OCI-LY7 (cell line): ENCODE measurements around the gene STING1. TPM values are rescaled to one million over a fixed set of nuclear protein-coding genes. Genes with fewer than 3 reads are reported as not detected.

ENCODE experiments used
- BruUV-seq: library from RNA; stranded (reverse); fragments of 400-500 nt; replicated peaks from 2 replicates; lab custom pipeline; 2021; lab: Mats Ljungman, UMichigan
- CTCF ChIA-PET: fragments of 300-600 bp; sonication (Branson Sonifier 250); formaldehyde crosslinking; loops from one replicate; lab custom pipeline; 2022; ENCODE audit warnings: antibody characterized with exemption; ENCODE audit not compliant: unreplicated experiment; lab: Charles Lee
- POLR2A ChIA-PET: fragments of 300-600 bp; sonication (Branson Sonifier 250); formaldehyde crosslinking; loops from one replicate; lab custom pipeline; 2022; ENCODE audit warnings: antibody characterized with exemption; lab: Charles Lee
- DNase-seq: peaks from one replicate; pipeline ENCODE4 v3.0.0-alpha.2; 2015; ENCODE audit warnings: low spot score
- H2AFZ ChIP-seq: fragments of 200-600 bp; sonication (generic), shearing (Covaris generic); 2 replicates; pipeline ENCODE4 v1.6.1; 2014; ENCODE audit warnings: mild to moderate bottlenecking, antibody characterized with exemption, low read length, moderate library complexity
- H3K27ac ChIP-seq: fragments of 200-600 bp; sonication (generic); 2 replicates; pipeline ENCODE4 v1.5.1; 2014; ENCODE audit warnings: mixed run types, low read depth, mild to moderate bottlenecking, moderate library complexity, low read length, inconsistent platforms; ENCODE audit not compliant: poor library complexity, severe bottlenecking
- H3K36me3 ChIP-seq: fragments of 200-600 bp; sonication (generic); 2 replicates; pipeline ENCODE4 v1.6.1; 2014; ENCODE audit warnings: mild to moderate bottlenecking, antibody characterized with exemption, low read length, moderate library complexity, mixed read lengths; ENCODE audit not compliant: insufficient read depth
- H3K4me1 ChIP-seq: fragments of 200-600 bp; sonication (generic); 2 replicates; pipeline ENCODE4 v1.5.1; 2014; ENCODE audit warnings: mild to moderate bottlenecking, low read length; ENCODE audit not compliant: insufficient read depth, poor library complexity, severe bottlenecking
- H3K4me2 ChIP-seq: fragments of 200-600 bp; sonication (generic); 2 replicates; pipeline ENCODE4 v1.6.1; 2014; ENCODE audit warnings: mild to moderate bottlenecking, low read length
- H3K4me3 ChIP-seq: fragments of 200-600 bp; sonication (generic); 2 replicates; pipeline ENCODE4 v1.5.1; 2014; ENCODE audit warnings: mild to moderate bottlenecking, low read depth, low read length; ENCODE audit not compliant: poor library complexity, severe bottlenecking
- H3K79me2 ChIP-seq: fragments of 200-600 bp; sonication (generic); 2 replicates; pipeline ENCODE4 v1.6.1; 2016; ENCODE audit warnings: low read depth, mild to moderate bottlenecking, low read length, moderate library complexity, mixed read lengths; ENCODE audit not compliant: insufficient read depth
- H3K9me2 ChIP-seq: fragments of 200-600 bp; sonication (generic); 2 replicates; pipeline ENCODE4 v1.6.1; 2016; ENCODE audit warnings: mild to moderate bottlenecking, low read length, mixed read lengths; ENCODE audit not compliant: insufficient read depth
- H3K9me3 ChIP-seq: fragments of 200-600 bp; sonication (generic); 2 replicates; pipeline ENCODE4 v1.6.1; 2014; ENCODE audit warnings: mild to moderate bottlenecking, mixed run types, low read length, mixed read lengths
- H4K20me1 ChIP-seq: fragments of 200-600 bp; sonication (generic); 2 replicates; pipeline ENCODE4 v1.6.1; 2014; ENCODE audit warnings: mild to moderate bottlenecking, antibody characterized with exemption, low read length, moderate library complexity, mixed read lengths; ENCODE audit not compliant: insufficient read depth
- EZH2phosphoT487 ChIP-seq: fragments of 200-600 bp; sonication (generic); IDR thresholded peaks from 2 replicates; pipeline ENCODE4 v1.6.1; 2018; ENCODE audit warnings: low read depth, borderline replicate concordance, mild to moderate bottlenecking, mixed run types, antibody characterized with exemption, low read length, moderate library complexity, mixed read lengths
- intact Hi-C: fragments of 100-400 bp; cut with micrococcal nuclease; formaldehyde crosslinking; loops from one replicate; pipeline ENCODE4 v1.10.0; 2022; ENCODE audit not compliant: unreplicated experiment
- total RNA-seq, 2 experiments: library from RNA; depleted of rRNA in 1 of 2; stranded (reverse); fragments of >200 nt in 1 of 2; shearing (Covaris generic) in 1 of 2; gene quantifications; 2 replicates each; pipeline ENCODE4 v1.2.3, GENCODE V29; 2014 to 2022
- TF ChIP-seq, protein P1 (sequence below): fragments of 200-600 bp; sonication (generic); conservative IDR thresholded peaks from 2 replicates; pipeline ENCODE4 v1.5.1; 2014; ENCODE audit warnings: mild to moderate bottlenecking, antibody characterized with exemption, low read length, moderate library complexity, mixed read lengths

STING1 gene
- total RNA-seq, 2 experiments from 2014 or later: 0.44 TPM; not detected in 1

DNA sequence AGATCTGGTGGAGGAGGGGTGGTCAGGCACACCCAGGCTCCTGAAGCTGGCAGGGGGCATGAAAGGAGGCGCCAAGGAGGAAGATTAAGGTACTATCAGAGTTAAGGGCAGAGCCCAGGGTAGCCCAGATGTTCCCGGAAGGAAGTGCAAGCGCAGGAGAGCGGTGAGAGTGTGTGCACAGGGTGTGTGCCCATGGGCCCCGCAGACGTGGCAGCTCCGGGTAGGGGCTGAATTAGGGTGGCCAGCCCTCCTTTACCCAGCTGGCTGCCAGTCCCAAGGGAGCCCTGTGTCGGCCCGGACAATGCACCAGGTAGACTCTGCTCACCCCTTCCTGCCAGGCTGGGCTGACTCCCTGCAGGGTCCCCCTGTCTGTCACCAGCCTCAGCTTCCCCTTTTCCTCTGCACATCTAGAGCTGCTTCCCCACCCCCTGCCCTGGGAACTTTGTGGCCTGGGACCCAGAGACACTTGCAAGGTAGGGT, 11.7 kb downstream of the STING1 start, which contains the start of gene SMIM33:
Gene SMIM33 (plus strand): TSS at position 184 of the 480 bp plus-strand sequence. CDS start 118 bp downstream, at position 302.
- ChIA-PET POLR2A (no interaction called here), CTCF (no interaction called here)
- no peaks in the 10 kb centered on the region for H3K9me2 ChIP-seq
- BruUV-seq: no TSS peak
- H3K9me3 ChIP-seq: no peaks in the 10 kb centered on the region
- no peaks in the 10 kb centered on the region for H3K79me2 ChIP-seq
- no peaks in the 10 kb centered on the region for H4K20me1 ChIP-seq
- no peak within 1 kb of the TSS for H3K4me2 ChIP-seq
- DNase-seq: peak; percentile 35
- intact Hi-C loops: no loop called here
- peaks cover 5% of the 10 kb centered on the region for H3K4me1 ChIP-seq
- no peak within 1 kb of the TSS for H3K4me3 ChIP-seq
- H2AFZ ChIP-seq: no peak within 1 kb of the TSS
- TF ChIP-seq, protein P1, sequence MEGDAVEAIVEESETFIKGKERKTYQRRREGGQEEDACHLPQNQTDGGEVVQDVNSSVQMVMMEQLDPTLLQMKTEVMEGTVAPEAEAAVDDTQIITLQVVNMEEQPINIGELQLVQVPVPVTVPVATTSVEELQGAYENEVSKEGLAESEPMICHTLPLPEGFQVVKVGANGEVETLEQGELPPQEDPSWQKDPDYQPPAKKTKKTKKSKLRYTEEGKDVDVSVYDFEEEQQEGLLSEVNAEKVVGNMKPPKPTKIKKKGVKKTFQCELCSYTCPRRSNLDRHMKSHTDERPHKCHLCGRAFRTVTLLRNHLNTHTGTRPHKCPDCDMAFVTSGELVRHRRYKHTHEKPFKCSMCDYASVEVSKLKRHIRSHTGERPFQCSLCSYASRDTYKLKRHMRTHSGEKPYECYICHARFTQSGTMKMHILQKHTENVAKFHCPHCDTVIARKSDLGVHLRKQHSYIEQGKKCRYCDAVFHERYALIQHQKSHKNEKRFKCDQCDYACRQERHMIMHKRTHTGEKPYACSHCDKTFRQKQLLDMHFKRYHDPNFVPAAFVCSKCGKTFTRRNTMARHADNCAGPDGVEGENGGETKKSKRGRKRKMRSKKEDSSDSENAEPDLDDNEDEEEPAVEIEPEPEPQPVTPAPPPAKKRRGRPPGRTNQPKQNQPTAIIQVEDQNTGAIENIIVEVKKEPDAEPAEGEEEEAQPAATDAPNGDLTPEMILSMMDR: no peak
- no peak within 1 kb of the TSS for H3K27ac ChIP-seq
- no peaks in the 10 kb centered on the region for H3K36me3 ChIP-seq

DNA sequence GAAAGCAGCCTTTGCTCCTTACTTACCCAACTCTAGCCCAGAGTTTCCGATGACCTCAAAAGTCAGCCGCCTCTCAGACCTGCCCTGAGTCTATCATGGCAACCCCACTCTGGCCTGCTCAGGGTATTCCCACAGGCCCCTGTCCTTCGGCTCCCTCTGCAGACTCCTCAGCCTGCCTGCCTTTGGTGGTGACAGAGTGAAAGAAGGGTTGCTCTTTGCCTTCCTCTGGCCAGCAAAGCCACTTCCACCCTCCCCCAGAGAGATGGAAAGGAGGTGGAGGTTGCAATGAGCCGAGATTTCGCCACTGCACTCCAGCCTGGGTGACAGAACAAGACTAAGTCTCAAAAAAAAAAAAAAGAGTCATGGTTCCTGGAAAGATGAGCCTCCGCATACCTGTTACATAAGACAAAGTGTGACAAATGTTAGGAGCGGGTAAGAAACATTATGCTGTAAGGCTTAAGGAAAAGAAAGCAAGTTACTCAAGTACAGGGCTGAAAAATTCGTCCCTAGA, 14.1 kb downstream of the STING1 start:
- H3K4me1 ChIP-seq: peaks cover 5% of the 10 kb centered on the region
- intact Hi-C loops: no loop called here

More for the DNA sequence above, 14.1 kb downstream of the STING1 start:
- H3K9me3 ChIP-seq: no peaks in the 10 kb centered on the region
- H3K36me3 ChIP-seq: no peaks in the 10 kb centered on the region
- H3K4me3 ChIP-seq: no peak overlapping the region
- H3K27ac ChIP-seq: no peak overlapping the region
- no peak overlapping the region for H3K4me2 ChIP-seq
- TF ChIP-seq, protein P1: no peak
- no peak for TF ChIP-seq EZH2phosphoT487
- no peak for DNase-seq
- CTCF ChIA-PET: no interaction called here
- H3K79me2 ChIP-seq: no peaks in the 10 kb centered on the region
- no peak overlapping the region for H2AFZ ChIP-seq
- H3K9me2 ChIP-seq: no peaks in the 10 kb centered on the region
- no TSS peak for BruUV-seq
- H4K20me1 ChIP-seq: no peaks in the 10 kb centered on the region
- POLR2A ChIA-PET: interaction anchor here (0.6 kb wide), 1 partner anchor 733 kb away, joined by 4 read pairs; no protein-coding TSS in a partner anchor
